ENCODE data around the gene ENDOV.

The ENDOV gene

GRCh38 chr17:80418589-80418988 lies 3.6 kb downstream of the ENDOV start:
- no peak for DNase-seq

- DNase-seq: no peak
These were observed 4.3 kb downstream of the ENDOV start for GRCh38 chr17:80419255-80419654.

DNA sequence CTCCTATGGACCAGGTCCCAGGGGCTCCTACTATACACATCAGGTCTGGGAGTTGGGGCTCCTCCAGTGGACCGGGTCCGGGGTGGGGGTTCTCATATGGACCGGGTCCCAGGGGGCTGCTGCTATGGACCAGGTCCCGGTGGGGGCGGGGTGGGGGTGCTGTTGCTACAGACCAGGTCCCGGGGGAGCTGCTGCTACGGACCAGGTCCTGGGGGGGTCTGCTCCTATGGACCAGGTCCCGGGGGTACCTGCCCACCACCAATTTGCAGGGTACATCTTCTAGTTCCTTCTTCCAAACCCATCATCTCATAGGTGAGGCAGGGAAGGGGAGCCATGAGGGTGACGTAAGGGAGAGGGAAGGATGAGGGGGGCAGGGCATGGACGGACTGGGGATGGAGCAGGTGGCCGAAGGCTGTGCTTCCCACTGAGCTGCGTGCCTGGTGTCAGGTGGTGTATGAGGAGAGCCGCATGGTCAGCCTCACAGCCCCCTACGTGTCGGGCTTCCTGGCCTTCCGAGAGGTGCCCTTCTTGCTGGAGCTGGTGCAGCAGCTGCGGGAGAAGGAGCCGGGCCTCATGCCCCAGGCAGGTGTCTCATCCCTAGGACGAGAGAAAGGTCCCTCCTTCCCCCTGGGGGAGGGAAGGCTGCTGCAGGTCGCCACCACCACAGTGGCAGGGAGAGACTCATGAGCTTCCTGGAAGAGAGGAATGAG lies 6.6 kb downstream of the ENDOV start:
- no peak for DNase-seq

DNA sequence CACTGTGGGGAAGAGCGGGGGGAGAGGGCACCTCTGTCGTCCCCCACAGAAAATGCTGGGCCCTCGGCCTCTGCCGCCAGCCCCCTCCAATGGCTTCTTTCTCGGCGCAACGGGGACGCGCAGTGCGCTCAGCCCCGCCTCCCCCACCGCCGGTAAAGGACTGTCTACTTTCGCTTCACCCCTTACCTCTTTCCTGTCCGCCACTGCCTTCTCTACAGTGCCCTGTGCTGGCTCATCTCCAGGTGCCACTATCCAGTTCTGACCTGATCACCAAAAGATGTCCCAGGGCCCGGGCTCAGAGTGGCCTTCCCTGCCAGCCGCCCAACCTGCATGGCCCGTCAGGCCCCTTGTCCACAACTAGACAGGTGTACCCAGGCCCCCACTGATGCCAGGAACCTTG lies 7.3 kb downstream of the ENDOV start:
- no peak for DNase-seq

DNA sequence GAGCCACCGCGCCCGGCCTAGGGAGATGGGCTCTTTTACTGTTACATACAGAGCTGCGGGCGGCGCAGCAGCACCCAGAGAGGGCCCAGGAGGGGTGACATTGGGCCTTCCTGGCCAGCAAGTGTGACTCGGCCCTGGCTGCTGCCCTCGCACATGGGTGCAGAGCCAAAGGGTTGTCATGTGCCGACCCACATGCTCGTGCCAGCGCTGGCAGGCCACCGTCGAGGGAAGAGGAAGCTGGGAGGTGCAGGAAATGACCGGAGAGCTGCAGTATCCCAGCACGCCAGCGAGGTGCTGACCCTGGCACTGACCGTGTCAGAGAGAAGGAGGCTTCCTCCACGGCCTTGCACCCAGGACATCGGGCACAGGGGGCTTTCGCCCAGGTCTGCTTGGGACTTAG lies 8.0 kb downstream of the ENDOV start:
- no peak for DNase-seq

- DNase-seq: no peak
These were observed 8.7 kb downstream of the ENDOV start for GRCh38 chr17:80423536-80424225.

DNA sequence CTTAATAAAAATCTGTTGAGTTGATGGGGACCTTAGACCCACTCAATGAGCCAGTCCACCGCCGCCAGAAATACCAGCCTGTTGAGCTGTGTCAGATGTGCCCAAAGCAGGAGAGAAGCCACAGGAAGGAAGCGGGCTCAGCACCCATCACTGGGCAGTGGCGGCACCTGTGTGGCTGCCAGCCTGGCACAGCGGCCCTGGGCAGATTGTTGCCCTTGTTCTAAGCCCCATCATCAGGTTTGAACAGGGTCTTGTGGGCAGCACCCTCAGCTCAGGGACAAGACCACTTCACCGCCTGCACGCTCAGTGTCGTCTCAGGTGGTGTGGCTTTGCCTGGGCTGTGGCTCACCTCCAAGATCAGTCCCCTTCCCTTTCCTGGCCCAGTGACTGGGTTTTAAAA lies 9.3 kb downstream of the ENDOV start:
- no peak for DNase-seq

DNA sequence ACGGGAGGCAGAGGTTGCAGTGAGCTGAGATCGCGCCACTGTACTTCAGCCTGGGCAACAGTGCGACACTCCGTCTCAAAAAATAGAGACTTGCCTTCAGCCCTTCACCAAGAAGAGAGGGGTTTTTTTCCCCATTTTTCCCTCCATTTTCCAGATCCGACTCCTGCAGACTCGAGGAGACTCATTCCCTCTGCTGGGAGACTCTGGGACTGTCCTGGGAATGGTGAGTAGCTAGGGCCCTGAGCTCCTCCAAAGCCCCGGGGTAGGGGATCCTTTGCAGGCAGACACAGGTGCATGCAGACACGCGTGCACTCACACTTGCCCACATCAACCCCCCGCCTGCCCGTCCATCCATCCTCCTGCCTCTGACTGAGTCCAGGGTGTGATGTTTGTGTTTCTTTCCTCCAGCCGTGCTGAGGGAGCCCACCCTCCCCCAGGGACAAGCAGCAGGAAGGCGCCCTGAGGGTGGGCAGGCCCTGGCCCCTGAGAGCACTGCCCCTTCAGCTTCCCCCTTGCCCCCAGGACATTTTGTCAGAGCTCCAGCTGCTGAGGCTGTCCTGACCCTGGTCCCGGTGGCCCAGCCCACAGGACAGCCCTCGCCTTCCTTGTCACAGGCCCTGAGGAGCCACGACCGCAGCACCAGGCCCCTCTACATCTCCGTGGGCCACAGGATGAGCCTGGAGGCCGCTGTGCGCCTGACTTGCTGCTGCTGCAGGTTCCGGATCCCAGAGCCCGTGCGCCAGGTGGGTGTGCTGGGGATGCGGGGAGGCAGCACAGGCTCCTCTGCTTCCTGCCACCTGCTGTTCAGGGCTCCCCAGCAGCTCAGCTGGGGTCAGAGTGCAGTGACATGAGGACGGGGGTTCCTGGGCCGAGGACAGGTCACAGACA lies 10.2 kb downstream of the ENDOV start:
- no peak for DNase-seq

- DNase-seq: no peak
These were observed 11.0 kb downstream of the ENDOV start for GRCh38 chr17:80425835-80426426.

- DNase-seq: peak; percentile 26
These were observed 11.8 kb downstream of the ENDOV start for GRCh38 chr17:80426671-80427326.

GRCh38 chr17:80427366-80428282 lies 12.7 kb downstream of the ENDOV start:
- no peak for DNase-seq

- DNase-seq: no peak
These were observed 13.4 kb downstream of the ENDOV start for GRCh38 chr17:80428363-80428762.

DNA sequence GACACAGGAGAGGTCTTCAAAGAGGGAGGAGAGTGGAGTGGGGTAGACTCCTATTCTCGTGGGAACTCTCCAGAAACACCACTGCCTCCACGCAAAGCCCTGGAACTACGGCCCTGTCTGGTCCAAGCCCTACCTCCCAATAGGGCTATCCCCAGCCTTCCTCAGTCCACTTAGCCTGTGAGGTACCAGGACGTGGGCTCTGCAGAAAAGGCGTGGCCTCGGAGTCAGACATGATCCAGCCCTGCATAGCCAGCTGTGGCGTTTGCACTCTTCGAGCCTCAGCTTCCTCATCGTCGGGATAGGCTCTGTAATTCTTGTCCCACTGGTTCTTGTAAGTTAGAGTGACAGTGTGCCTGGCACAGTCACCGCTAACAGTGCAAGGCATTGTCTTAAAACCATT lies 13.8 kb downstream of the ENDOV start:
- no peak for DNase-seq

GRCh38 chr17:80429356-80430275 lies 14.6 kb downstream of the ENDOV start:
- no peak for DNase-seq

GRCh38 chr17:80430446-80431245 lies 15.7 kb downstream of the ENDOV start:
- no peak for DNase-seq

- DNase-seq: no peak
These were observed 16.6 kb downstream of the ENDOV start for GRCh38 chr17:80431246-80432195.

DNA sequence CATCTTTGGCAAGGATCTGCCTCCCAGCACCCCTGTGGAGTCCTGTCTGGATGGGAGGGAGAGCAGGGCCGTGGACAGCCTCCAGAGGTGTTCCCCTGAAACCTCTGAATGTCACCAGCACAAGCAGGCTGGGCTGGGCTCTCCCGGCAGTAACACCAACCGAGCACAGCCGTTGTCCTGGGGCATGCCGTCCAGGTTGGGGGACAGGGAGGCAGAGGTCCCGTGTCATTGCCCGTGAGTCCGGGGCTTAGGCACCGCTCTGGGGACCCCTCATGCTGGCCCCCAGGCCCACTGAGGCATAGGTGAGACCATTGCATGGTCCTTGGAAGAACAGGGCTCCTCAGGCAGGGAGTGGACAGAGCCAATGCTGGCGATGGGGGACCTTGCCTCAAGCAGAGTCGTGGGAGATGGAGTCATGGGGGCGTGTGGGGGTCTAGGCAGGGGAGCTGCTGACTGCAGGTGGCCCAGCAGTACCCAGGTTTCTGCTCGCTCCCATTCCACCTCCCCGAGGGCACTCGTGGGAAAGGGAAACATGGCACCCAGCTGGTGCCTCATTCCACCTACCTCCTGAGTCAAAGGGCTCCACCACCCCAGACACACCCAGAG lies 17.5 kb downstream of the ENDOV start:
- DNase-seq: no peak

DNA sequence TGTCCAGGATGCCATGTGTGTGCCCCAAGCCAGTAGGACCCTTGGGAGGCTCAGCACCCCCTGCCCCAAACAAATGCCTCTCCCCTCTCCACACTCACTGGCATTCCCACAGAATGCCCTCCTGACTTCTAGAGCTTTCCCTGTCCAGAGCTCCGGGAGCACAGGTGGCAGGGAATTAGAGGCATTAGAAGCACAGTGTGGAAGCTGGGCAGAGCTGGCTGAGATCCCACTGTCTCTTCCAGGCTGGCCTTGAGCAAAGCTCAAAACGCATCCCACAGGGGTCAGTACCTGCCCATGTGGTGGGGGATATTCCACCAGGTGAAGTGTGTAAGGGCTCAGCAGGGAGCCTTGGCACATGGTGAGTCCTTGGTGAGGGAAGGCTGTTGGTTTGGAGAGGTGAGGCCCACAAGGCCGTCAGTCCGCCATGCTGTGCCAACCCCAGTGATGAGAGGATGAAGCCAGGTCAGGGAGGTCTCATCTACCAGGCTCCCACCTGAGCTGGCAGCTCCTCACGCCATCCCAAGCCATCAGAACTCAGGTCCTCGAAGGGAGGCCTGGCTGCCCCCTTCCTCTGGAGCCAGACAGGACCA lies 18.1 kb downstream of the ENDOV start:
- no peak for DNase-seq

All from MV-4-11 (cell line).